Nephron progenitor cell (in vitro differentiated cells): ENCODE measurements around the gene HTR3E.
"Not testable (repeated sequence)": the region's sequence is repeated elsewhere in the genome, so short reads cannot be mapped to it uniquely, and the experiment has no call there.

Source experiments
- DNase-seq: peaks from one replicate; pipeline ENCODE4 v3.0.0; 2021
- H3K27ac Mint-ChIP-seq: 2 replicates; pipeline ENCODE4 v1.8.0; 2021; ENCODE audit warnings: mild to moderate bottlenecking, moderate library complexity, mixed read lengths
- H3K27me3 Mint-ChIP-seq: 2 replicates; pipeline ENCODE4 v1.8.0; 2021; ENCODE audit warnings: mild to moderate bottlenecking, low read depth, mixed read lengths; ENCODE audit not compliant: poor library complexity
- H3K36me3 Mint-ChIP-seq: 2 replicates; pipeline ENCODE4 v1.8.0; 2021; ENCODE audit warnings: low read depth, mixed read lengths
- H3K4me1 Mint-ChIP-seq: 2 replicates; pipeline ENCODE4 v1.8.0; 2021; ENCODE audit warnings: mixed read lengths
- H3K4me3 Mint-ChIP-seq: 2 replicates; pipeline ENCODE4 v1.8.0; 2021; ENCODE audit warnings: mild to moderate bottlenecking, moderate library complexity, mixed read lengths
- H3K9me3 Mint-ChIP-seq: 2 replicates; pipeline ENCODE4 v1.8.0; 2021; ENCODE audit warnings: mild to moderate bottlenecking, moderate library complexity, mixed read lengths
- TF ChIP-seq, protein P1 (sequence below): fragments of 200-600 bp; sonication (generic); IDR thresholded peaks from 2 replicates; pipeline ENCODE4 v1.5.0; 2021; ENCODE audit warnings: antibody characterized with exemption

HTR3E gene

DNA sequence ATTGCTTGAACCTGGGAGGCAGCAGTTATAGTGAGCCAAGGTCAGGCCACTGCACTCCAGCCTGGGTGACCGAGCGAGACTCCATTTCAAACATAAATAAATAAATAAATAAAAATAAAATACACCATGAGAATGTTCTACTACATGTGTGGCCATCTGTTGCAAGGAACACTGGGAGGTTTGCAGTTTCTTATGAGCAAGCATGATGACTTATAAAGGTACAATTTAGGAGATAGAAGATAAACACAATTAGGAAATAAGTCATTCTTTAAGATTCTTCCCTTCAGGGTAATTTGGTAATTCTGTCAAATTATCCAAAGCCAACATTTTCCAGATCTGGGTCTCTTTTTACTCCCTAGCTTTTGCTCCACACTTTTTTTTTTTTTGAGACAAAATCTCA, 30.7 kb upstream of the HTR3E start:
- TF ChIP-seq, protein P1, sequence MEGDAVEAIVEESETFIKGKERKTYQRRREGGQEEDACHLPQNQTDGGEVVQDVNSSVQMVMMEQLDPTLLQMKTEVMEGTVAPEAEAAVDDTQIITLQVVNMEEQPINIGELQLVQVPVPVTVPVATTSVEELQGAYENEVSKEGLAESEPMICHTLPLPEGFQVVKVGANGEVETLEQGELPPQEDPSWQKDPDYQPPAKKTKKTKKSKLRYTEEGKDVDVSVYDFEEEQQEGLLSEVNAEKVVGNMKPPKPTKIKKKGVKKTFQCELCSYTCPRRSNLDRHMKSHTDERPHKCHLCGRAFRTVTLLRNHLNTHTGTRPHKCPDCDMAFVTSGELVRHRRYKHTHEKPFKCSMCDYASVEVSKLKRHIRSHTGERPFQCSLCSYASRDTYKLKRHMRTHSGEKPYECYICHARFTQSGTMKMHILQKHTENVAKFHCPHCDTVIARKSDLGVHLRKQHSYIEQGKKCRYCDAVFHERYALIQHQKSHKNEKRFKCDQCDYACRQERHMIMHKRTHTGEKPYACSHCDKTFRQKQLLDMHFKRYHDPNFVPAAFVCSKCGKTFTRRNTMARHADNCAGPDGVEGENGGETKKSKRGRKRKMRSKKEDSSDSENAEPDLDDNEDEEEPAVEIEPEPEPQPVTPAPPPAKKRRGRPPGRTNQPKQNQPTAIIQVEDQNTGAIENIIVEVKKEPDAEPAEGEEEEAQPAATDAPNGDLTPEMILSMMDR = no peak

DNA sequence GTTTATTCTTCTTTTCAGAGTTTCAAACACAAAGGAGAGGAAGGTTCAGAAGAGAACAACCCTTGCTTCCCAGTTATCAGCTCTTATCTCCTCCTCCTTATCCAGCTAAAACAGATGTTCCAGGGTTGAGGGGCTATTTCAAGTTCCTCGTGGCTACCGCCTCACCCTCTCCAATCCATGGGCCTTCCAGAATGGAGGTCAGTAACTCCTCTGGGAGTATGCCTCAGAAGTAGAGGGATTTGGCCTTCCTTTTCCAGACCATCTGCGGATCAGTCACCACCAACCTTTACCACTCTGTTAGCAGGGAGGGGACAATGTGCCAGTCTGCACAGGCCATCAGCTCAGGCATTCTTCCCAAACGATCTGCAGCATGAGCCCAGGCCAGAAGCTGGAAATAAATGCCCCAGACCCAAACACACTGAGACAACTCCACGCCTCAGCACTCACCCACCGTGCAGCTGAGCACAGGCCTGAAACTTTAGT, 29.2 kb upstream of the HTR3E start:
- Mint-ChIP-seq H3K27me3 (no peaks in the 10 kb centered on the region), H3K4me3 (no peak overlapping the region), H3K27ac (peak overlapping the region; percentile 82), H3K4me1 (peaks cover 4% of the 10 kb centered on the region), H3K36me3 (peaks cover 7% of the 10 kb centered on the region), H3K9me3 (peaks cover 11% of the 10 kb centered on the region)
- TF ChIP-seq, protein P1 = no peak
- DNase-seq = no peak

More for the DNA sequence above, 30.7 kb upstream of the HTR3E start:
- H3K4me1 Mint-ChIP-seq = peaks cover 4% of the 10 kb centered on the region
- no peak overlapping the region for H3K4me3 Mint-ChIP-seq
- peaks cover 7% of the 10 kb centered on the region for H3K36me3 Mint-ChIP-seq
- H3K9me3 Mint-ChIP-seq = peaks cover 9% of the 10 kb centered on the region
- no peak for DNase-seq
- no peaks in the 10 kb centered on the region for H3K27me3 Mint-ChIP-seq
- no peak overlapping the region for H3K27ac Mint-ChIP-seq

DNA sequence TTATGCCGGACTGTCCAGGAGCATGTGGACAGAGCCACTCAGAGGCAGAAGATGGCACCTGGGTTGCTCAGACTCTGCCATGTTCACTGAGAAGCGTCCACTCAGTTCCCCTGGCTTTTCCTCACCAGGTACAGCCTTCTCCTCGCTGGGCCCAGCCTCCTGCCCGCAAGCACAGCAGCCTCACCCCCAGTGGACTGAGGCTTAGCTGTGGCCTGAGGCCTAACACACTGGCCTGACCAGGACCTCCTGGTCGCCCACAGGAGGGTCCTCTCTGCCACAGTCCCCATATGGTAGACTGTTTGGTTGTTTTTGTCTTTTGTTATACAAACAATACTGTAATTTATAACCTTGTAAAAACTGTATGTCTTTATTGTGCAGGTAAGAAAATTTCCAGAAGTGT, 28.5 kb upstream of the HTR3E start:
- DNase-seq = no peak
- Mint-ChIP-seq H3K36me3 (peaks cover 7% of the 10 kb centered on the region), H3K4me1 (peaks cover 4% of the 10 kb centered on the region), H3K27me3 (peaks cover 4% of the 10 kb centered on the region), H3K27ac (no peak overlapping the region), H3K4me3 (no peak overlapping the region), H3K9me3 (peaks cover 11% of the 10 kb centered on the region)
- TF ChIP-seq, protein P1 = no peak

DNA sequence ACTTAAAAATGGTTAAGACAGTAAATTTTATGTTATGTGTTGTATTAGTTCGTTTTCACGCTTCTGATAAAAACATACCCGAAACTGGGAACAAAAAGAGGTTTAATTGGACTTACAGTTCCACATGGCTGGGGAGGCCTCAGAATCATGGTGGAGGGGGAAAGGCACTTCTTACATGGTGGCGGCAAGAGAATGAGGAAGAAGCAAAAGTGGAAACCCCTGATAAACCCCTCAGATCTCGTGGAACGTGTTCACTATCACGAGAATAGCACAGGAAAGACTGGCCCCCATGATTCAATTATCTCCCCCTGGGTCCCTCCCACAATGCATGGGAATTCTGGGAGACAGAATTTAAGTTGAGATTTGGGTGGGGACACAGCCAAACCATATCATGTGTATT, 25.7 kb upstream of the HTR3E start:
- H3K4me1 Mint-ChIP-seq, H3K36me3 Mint-ChIP-seq, H3K4me3 Mint-ChIP-seq, DNase-seq, H3K27me3 Mint-ChIP-seq, H3K27ac Mint-ChIP-seq: not testable (repeated sequence)
- H3K9me3 Mint-ChIP-seq = peaks cover 11% of the 10 kb centered on the region

DNA sequence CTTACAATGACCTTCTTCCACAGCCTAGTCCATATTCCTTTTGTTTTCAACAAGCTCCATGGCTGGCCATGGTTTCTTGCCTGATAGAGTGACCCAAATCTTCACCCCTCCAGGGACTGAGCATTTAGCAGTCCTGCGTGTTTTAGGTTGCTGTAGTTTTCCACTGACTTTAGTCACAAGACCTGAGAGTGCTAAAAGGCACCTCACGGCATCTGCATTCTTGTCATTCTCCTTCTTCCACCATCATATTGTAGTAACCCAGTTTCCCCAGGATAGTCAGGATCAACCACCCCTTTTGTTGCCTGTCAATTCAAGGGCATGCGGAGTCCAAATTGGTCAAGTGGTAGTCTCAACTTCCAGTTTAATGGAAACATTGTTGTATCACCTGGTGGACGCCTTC, 23.2 kb upstream of the HTR3E start:
- no peak for DNase-seq
- Mint-ChIP-seq H3K9me3 (peaks cover 11% of the 10 kb centered on the region), H3K4me3 (no peak overlapping the region), H3K4me1 (peaks cover 7% of the 10 kb centered on the region), H3K36me3 (peaks cover 7% of the 10 kb centered on the region), H3K27ac (no peak overlapping the region), H3K27me3 (peaks cover 9% of the 10 kb centered on the region)
- TF ChIP-seq, protein P1 = no peak

DNA sequence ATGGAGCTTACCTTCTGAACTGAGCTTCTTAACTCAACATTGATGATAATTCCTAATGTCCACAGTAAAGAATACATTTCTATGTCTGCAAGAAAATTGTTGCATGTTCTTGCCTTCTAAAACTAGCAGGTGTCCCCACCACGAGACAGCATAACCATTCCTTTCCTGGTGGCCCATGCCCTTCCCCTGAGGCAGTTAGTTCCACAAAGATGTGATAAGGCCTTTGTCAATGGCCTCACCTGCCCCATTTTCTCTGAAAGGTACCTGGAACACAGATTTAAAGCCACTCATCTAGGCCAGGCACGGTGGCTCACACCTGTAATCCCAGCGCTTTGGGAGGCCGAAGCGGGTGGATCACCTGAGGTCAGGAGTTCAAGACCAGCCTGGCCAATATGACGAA, 21.0 kb upstream of the HTR3E start:
- Mint-ChIP-seq H3K4me1 (peaks cover 7% of the 10 kb centered on the region), H3K27ac (no peak overlapping the region), H3K9me3 (peaks cover 4% of the 10 kb centered on the region), H3K36me3 (peaks cover 3% of the 10 kb centered on the region), H3K4me3 (no peak overlapping the region), H3K27me3 (peaks cover 9% of the 10 kb centered on the region)
- DNase-seq = no peak
- TF ChIP-seq, protein P1 = no peak
